K562 (cell line): ENCODE measurements around the gene NR2F6. TPM values are rescaled to one million over a fixed set of nuclear protein-coding genes. Genes with fewer than 3 reads are reported as not detected.

ENCODE experiments used
- DLX4 ChIP-seq: fragments of 250-450 bp; sonication (Bioruptor Pico); IDR thresholded peaks from 2 replicates; pipeline ENCODE4 v1.6.1; 2021; ENCODE audit warnings: mild to moderate bottlenecking
- ESRRA ChIP-seq: fragments of 450-650 bp; IDR thresholded peaks from 2 replicates; pipeline ENCODE4 v1.6.1; 2014; ENCODE audit warnings: low read depth, mild to moderate bottlenecking, moderate library complexity, borderline replicate concordance
- ETS1 ChIP-seq: conservative IDR thresholded peaks from 2 replicates; pipeline ENCODE4 v1.6.1; 2011; ENCODE audit warnings: low read depth, mild to moderate bottlenecking, low read length; ENCODE audit not compliant: control insufficient read depth
- FOS ChIP-seq: IDR thresholded peaks from 3 replicates; pipeline ENCODE4 v1.6.1; 2011; ENCODE audit not compliant: insufficient read length; ENCODE audit errors: extremely low read depth
- FOXK2 ChIP-seq, 2 experiments: fragments of 450-650 bp; IDR thresholded peaks in 1 of 2; conservative IDR thresholded peaks in 1 of 2; 2 replicates each; pipeline ENCODE4 v1.6.1; 2016; ENCODE audit warnings: low read depth in 2 of 2, mild to moderate bottlenecking in 1 of 2
- GATAD2A ChIP-seq: fragments of 450-650 bp; IDR thresholded peaks from 2 replicates; pipeline ENCODE4 v1.6.1; 2017
- HMG20A ChIP-seq: fragments of 450-650 bp; formaldehyde crosslinking; conservative IDR thresholded peaks from 2 replicates; pipeline ENCODE4 v1.4.0; 2020; ENCODE audit warnings: mild to moderate bottlenecking, mixed read lengths
- HNRNPL ChIP-seq: fragments of 200-400 bp; formaldehyde crosslinking; IDR thresholded peaks from 2 replicates; pipeline ENCODE4 v1.6.1; 2017; ENCODE audit warnings: low read depth, mild to moderate bottlenecking, low read length
- MYC ChIP-seq, 2 experiments: fragments of 250-450 bp in 1 of 2; sonication (Bioruptor Pico) in 1 of 2; IDR thresholded peaks; 2 replicates each; pipeline versions ENCODE4 v1.5.1 to v1.6.1; 2012 to 2021; ENCODE audit warnings: low read depth in 2 of 2, borderline replicate concordance in 1 of 2, improper control_type of control experiment in 1 of 2, low read length in 1 of 2, mild to moderate bottlenecking in 1 of 2, moderate library complexity in 1 of 2
- POLR2AphosphoS2 ChIP-seq: IDR thresholded peaks from 2 replicates; pipeline ENCODE4 v1.6.1; 2012; ENCODE audit warnings: low read length, improper control_type of control experiment
- RBBP5 ChIP-seq: fragments of 200-600 bp; sonication (generic); IDR thresholded peaks from 2 replicates; pipeline ENCODE4 v1.6.1; 2012; ENCODE audit warnings: borderline replicate concordance, mild to moderate bottlenecking, low read length, control low read depth, inconsistent platforms; ENCODE audit not compliant: insufficient read depth, poor library complexity, severe bottlenecking
- RHOXF2B ChIP-seq: fragments of 250-450 bp; sonication (Bioruptor Pico); conservative IDR thresholded peaks from 2 replicates; pipeline ENCODE4 v1.5.1; 2021
- U2AF1 ChIP-seq: fragments of 200-400 bp; formaldehyde crosslinking; optimal IDR thresholded peaks from 2 replicates; pipeline ENCODE3; 2017; ENCODE audit warnings: mild to moderate bottlenecking, low read depth, low read length, moderate library complexity
- ZKSCAN8 ChIP-seq: fragments of 200-800 bp; sonication (Bioruptor generic); IDR thresholded peaks from 2 replicates; pipeline ENCODE4 v1.6.1; 2016; ENCODE audit warnings: missing genetic modification characterization, missing compliant biosample characterization
- ZNF407 ChIP-seq: fragments of 450-650 bp; IDR thresholded peaks from 2 replicates; pipeline ENCODE4 v1.6.1; 2016; ENCODE audit warnings: low read depth
- ZNF830 ChIP-seq: fragments of 250-450 bp; sonication (Bioruptor Pico); IDR thresholded peaks from 2 replicates; pipeline ENCODE4 v1.5.0; 2021; ENCODE audit warnings: mild to moderate bottlenecking
- polyA plus RNA-seq, 8 experiments: library from polyadenylated mRNA; depleted of rRNA in 4 of 8; stranded (reverse) in 5 of 8; unstranded in 3 of 8; fragments of >200 nt; fragmentation: Nextera tagmentation in 2 of 8; fragmentation: Illumina TruSeq in 1 of 8; extraction: Ambion mirVana in 2 of 8; extraction: Trizol in 1 of 8; gene quantifications; 2 replicates each; pipeline versions ENCODE4 v1.2.1 to v1.2.3, GENCODE V29; 2011 to 2014; ENCODE audit warnings: inconsistent platforms in 1 of 8, missing spikeins in 1 of 8
- total RNA-seq, 7 experiments: library from RNA; depleted of rRNA in 6 of 7; stranded (reverse); fragments of >200 nt in 6 of 7; fragmentation: Illumina TruSeq in 2 of 7; extraction: Trizol in 2 of 7; gene quantifications; 2 replicates each; pipeline versions ENCODE4 v1.2.1 to v1.2.3, GENCODE V29; 2011 to 2021; ENCODE audit warnings: low replicate concordance in 1 of 7

Gene NR2F6
- total and polyA plus RNA-seq, 9 of the 15 experiments (the other 6 are each of a cell fraction or from before 2014, with no cell fraction given), result 0.76 to 97.5 (median 18.8) TPM

- no peak for TF ChIP-seq ZNF407
- TF ChIP-seq FOS, result peak; percentile 14
- no peak; the same call in 1 of the 2 replicates for TF ChIP-seq POLR2AphosphoS2
- TF ChIP-seq DLX4 (CRISPR knock-in tag), result no peak
- 0 out of 2 replicates have a peak, but pooled peaks have one; percentile 16 for TF ChIP-seq ESRRA
- TF ChIP-seq HMG20A (CRISPR knock-in tag), result no peak
- TF ChIP-seq FOXK2 (conservative IDR thresholded peaks at IDR 0.05 in 1 of 2, IDR thresholded peaks at IDR 0.05 in 1 of 2; ENCODE audit: low read depth in 2 of 2), result peak in 1 of 2 experiments; percentile 18; a peak in 1 of 4 replicates
- TF ChIP-seq U2AF1, result peak; percentile 29
- TF ChIP-seq ZKSCAN8 (CRISPR knock-in tag), result no peak
- TF ChIP-seq RBBP5, result peak; percentile 61
- peak; percentile 77 for TF ChIP-seq MYC (IDR thresholded peaks at IDR 0.05; ENCODE audit: low read depth, low read length)
- TF ChIP-seq MYC (CRISPR knock-in tag; IDR thresholded peaks at IDR 0.05; ENCODE audit: borderline replicate concordance, low read depth), result peak; percentile 59; the same call in 1 of the 2 replicates
- 0 out of 2 replicates have a peak, but pooled peaks have one; percentile 6 for TF ChIP-seq ETS1
- TF ChIP-seq ZNF830, result no peak
- TF ChIP-seq GATAD2A, result peak; percentile 91
- TF ChIP-seq RHOXF2B, result no peak
- peak; percentile 81 for TF ChIP-seq HNRNPL
Observed at GRCh38 chr19:17226002-17226933, 19.5 kb downstream of the NR2F6 start, which contains the start of gene OCEL1 (continued).
